KOPT-K1 (cell line): ENCODE measurements around the gene SDC4.

Experiments
- H3K27ac ChIP-seq: fragments of 200-600 bp; sonication (generic); 2 replicates; pipeline ENCODE4 v1.5.1; 2016; ENCODE audit warnings: antibody characterized with exemption, mild to moderate bottlenecking, low read depth, low read length; ENCODE audit not compliant: poor library complexity, severe bottlenecking
- H3K36me3 ChIP-seq: fragments of 200-600 bp; sonication (generic); 2 replicates; pipeline ENCODE4 v1.5.1; 2017; ENCODE audit warnings: antibody characterized with exemption, mild to moderate bottlenecking, low read length, moderate library complexity; ENCODE audit not compliant: insufficient read depth
- H3K9me3 ChIP-seq: fragments of 200-600 bp; sonication (generic); 2 replicates; pipeline ENCODE4 v1.5.1; 2017; ENCODE audit warnings: antibody characterized with exemption, low read length, mild to moderate bottlenecking; ENCODE audit not compliant: insufficient read depth, poor library complexity, severe bottlenecking

Gene SDC4

DNA sequence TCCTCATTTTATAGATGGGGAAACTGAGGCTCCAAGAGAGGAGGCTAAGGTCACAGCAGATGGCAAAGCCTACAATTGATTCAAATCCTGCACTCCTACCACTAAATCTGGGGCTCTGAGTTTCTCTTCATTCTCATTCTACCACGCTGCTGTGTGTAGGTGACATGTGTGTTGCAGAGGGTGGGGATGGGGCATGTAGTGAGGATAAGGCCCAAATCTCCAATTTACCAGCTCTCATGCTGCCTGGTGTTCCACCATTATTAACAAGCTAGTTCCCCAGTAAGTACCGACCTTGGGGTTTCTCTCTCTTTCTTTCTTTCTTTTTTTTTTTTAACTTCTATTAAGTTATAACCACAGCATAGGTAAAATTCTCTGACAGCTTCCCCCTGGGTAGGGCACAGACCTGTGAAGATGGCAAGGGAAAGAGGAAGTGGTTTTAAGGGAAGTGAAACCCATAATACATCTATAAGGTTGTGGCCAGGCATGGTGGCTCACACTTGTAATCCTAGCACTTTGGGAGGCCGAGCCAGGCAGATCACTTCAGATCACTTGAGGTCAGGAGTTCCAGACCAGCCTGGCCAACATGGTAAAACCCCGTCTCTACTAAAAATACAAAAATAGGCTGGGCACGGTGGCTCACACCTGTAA is 27.2 kb downstream of the SDC4 start:
- Histone ChIP-seq H3K27ac (no peak overlapping the region), H3K9me3 (no peaks in the 10 kb centered on the region), H3K36me3 (no peaks in the 10 kb centered on the region)

DNA sequence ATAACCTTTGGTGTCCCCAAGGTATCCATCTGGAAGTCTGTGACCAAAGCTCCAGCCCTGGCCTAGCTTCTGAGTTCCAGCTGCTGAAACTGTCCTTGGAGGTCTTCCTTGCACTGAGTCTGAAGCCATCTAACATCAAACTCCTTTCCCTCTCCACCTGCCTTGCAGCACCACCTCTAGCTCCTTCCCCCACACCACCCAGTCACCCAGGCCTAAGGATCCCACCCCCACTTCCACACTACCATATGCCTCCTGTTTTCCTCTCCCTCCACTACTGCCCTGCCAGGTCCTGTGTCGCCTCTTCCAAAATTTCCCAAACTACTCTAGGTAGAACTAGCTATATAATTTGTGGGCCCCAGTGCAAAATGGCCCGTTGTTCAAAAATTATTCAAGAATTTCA is 29.3 kb downstream of the SDC4 start:
- Histone ChIP-seq H3K27ac (peak overlapping the region; percentile 26), H3K9me3 (no peaks in the 10 kb centered on the region), H3K36me3 (no peaks in the 10 kb centered on the region)

DNA sequence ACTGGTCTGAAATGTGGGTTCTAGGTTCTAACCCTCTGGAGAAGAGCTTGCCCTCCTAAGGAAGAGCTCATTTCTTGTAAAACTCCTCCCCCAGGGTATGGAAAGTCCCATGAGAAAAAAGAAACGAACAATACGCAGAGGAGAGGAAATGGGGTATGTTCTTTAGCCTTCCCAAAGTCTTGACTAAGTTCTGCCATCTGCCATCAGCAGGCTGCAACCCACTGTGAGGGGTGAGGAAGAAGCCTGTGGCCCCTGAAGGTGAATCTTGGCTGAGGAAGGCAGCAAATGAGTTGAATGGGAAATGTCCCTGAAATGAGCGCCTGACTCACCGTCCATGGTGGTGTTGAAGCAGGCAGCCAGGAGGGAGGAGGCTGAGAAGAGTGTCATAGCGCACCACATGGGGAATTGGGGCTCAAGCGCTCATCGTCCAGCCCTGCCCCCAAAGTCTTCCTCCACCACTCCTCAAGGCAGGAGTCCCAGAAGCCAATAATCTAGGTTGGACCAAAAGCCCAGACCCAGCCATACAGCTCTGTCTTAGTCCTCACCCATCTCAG is 29.8 kb downstream of the SDC4 start:
- Histone ChIP-seq H3K9me3 (no peaks in the 10 kb centered on the region), H3K27ac (peak overlapping the region; percentile 26), H3K36me3 (no peaks in the 10 kb centered on the region)

DNA sequence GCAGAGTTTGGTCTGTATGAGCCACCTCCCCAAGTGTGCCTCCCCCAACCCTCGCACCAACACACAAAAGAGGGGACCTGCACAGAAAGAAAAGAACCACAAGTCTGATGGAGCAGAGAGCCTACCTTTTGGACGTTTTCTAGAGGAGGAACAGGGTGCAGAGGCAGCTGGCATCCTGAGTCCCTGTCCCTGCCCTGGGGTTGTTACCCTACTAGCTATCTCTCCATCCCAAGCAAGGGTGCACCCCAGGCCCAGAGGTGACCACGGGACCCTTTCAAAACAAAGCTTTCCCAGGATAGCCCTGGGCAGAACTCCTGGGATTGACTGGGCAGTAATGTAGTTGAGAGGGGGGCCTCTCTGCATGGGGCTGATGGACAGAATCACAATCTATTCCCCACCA is 30.4 kb downstream of the SDC4 start:
- Histone ChIP-seq H3K27ac (no peak overlapping the region), H3K9me3 (no peaks in the 10 kb centered on the region)

DNA sequence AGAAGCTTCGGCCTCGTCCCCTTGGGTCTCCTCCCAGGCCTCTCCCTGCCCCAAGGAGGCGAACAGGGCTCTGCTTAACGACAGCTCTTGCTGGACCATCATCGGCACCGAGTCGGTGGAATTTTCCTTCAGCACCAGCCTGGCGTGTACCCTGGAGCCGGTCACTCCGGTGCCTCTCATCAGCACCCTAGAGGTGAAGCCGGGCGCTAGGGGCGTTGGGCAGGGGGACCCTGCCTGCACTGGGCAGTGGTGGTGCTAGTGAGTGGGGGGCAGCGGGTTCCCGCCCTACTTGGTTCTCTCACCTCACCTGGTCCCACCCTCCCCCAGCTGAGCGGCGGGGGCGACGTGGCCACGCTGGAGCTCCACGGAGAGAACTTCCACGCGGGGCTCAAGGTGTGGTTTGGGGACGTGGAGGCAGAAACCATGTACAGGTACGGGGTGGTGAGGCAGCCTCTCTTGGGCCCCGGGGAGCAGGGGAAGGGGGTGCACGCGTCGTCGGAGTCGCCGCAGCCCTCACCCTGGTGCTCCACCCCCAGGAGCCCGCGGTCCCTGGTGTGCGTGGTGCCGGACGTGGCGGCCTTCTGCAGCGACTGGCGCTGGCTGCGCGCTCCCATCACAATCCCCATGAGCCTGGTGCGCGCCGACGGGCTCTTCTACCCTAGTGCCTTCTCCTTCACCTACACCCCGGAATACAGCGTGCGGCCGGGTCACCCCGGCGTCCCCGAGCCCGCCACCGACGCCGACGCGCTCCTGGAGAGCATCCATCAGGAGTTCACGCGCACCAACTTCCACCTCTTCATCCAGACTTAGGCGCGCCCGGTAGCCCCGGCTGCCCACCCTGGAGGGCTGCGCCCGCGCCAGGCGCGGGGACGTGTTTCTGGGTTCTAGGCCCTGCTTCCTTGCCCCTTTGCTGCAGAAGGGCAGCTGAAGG is 31.8 kb downstream of the SDC4 start:
- Histone ChIP-seq H3K36me3 (no peaks in the 10 kb centered on the region), H3K27ac (no peak overlapping the region), H3K9me3 (no peaks in the 10 kb centered on the region)

More for the DNA sequence above, 30.4 kb downstream of the SDC4 start:
- no peaks in the 10 kb centered on the region for H3K36me3 ChIP-seq

DNA sequence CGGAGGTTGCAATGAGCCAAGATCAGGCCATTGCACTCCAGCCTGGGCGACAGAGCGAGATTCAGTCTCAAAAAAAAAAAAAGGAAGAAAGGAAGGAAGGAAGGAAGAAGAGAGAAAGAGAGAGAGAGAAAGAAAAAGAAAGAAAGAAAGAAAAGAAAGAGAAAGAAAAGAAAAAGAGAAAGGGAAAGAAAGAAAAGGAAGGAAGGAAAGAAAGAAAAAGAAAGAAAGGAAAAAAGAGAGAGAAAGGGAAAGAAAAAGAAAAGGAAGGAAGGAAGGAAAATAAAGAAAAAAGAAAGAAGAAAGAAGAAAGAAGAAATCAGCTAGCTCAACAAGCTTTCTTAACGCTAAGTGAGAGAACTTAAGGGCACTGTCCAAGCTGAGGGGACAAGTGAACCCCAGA is 32.6 kb downstream of the SDC4 start:
- H3K36me3 ChIP-seq: no peaks in the 10 kb centered on the region
- H3K27ac ChIP-seq: no peak overlapping the region
- H3K9me3 ChIP-seq: no peaks in the 10 kb centered on the region

- H3K27ac ChIP-seq: no peak overlapping the region
- no peaks in the 10 kb centered on the region for H3K36me3 ChIP-seq
- H3K9me3 ChIP-seq: no peaks in the 10 kb centered on the region
Measured at GRCh38 chr20:45313943-45314342, 34.3 kb downstream of the SDC4 start.

DNA sequence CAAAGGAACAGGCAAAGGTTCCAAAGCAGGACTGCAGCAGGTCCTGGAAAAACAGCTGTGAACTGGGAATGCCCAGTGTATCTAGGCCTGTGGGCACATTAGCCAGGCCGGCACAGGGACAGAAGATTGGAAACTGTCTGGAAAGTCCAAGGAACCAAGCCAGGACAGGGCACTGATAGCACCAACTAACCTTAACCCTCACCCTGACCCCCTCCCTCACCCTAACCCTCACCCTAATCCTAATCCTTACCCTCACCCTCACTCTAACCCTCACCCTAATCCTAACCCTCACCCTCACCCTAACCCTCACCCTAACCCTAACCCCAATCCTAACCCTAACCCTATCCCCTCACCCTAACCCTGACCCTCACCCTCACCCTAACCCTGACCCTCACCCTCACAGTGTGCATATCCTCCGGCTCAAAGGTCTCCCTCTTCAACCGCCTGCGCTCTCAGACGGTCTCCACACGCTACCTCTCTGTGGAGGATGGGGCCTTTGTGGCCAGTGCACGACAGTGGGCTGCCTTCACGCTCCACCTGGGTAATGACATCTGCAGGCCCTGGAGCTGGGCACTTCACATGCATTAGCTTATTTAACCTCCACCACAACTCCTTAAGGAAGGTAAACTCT is 35.0 kb downstream of the SDC4 start:
- Histone ChIP-seq H3K9me3 (no peaks in the 10 kb centered on the region), H3K36me3 (no peaks in the 10 kb centered on the region), H3K27ac (no peak overlapping the region)

DNA sequence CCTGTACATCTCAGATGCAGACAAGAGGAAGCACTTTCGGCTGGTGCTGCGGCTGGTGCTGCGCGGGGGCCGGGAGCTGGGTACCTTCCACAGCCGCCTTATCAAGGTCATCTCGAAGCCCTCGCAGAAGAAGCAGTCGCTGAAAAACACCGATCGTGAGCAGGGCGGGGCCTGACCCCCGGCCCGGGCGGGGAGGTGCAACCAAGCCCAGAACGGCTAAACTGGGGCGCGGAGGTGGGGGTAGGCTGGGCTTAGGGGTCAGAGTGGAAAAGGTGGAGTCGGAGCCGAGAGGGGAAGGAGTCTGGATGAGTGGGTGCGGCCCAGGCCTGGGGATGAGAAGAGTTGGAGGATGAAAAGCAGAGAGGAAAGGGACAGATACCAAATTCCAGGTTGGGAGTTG is 36.0 kb downstream of the SDC4 start:
- Histone ChIP-seq H3K36me3 (no peaks in the 10 kb centered on the region), H3K27ac (no peak overlapping the region), H3K9me3 (no peaks in the 10 kb centered on the region)

DNA sequence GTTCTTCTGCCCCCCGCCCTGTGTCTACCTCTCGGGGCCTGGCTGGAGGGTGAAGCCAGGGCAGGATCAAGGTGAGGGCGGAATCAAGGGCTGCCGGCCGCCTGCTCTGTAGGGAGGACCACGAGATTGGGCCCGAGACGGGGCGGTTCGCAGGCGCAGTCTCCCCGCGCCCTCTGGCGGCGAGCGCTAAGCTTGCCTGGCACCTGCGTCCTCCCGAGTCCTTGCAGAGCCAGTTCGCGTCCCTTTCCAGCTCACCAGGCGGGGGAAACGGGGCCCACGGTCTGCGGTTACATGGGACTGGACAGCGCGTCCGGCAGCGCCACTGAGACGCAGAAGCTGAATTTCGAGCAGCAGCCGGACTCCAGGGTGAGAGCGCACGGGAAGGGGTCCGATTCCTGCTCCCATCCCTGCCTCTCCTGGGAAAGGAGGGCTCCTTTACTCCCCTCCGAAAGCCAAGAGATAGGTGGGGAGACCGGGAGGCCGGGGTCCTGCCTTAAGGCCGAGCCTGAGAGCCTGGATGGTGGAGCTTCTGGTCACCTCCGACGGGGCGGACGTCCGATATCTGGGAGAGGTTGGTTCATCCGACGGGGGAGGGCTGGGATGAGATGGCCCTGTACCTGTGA is 36.5 kb downstream of the SDC4 start:
- H3K9me3 ChIP-seq: no peaks in the 10 kb centered on the region
- H3K27ac ChIP-seq: no peak overlapping the region
- no peaks in the 10 kb centered on the region for H3K36me3 ChIP-seq

- Histone ChIP-seq H3K36me3 (no peaks in the 10 kb centered on the region), H3K27ac (no peak overlapping the region), H3K9me3 (no peaks in the 10 kb centered on the region)
Measured at GRCh38 chr20:45309075-45309474, 39.1 kb downstream of the SDC4 start.

- no peaks in the 10 kb centered on the region for H3K36me3 ChIP-seq
- no peaks in the 10 kb centered on the region for H3K9me3 ChIP-seq
- H3K27ac ChIP-seq: no peak within 1 kb of the TSS
Measured at GRCh38 chr20:45308117-45308778, 40.0 kb downstream of the SDC4 start, which contains the start of gene MATN4. TSS of gene MATN4 (minus strand) at chr20:45308299. CDS start at chr20:45305582, 2,717 bp downstream.

GRCh38 chr20:45307076-45307640 is 41.1 kb downstream of the SDC4 start:
- H3K9me3 ChIP-seq: no peaks in the 10 kb centered on the region
- H3K36me3 ChIP-seq: no peaks in the 10 kb centered on the region
- H3K27ac ChIP-seq: no peak overlapping the region

GRCh38 chr20:45306431-45306982 is 41.7 kb downstream of the SDC4 start, which contains the start of gene RBPJL:
TSS of gene RBPJL (plus strand) at chr20:45306840. CDS start at chr20:45306923, 83 bp downstream.
- no peaks in the 10 kb centered on the region for H3K9me3 ChIP-seq
- H3K36me3 ChIP-seq: no peaks in the 10 kb centered on the region
- H3K27ac ChIP-seq: no peak within 1 kb of the TSS
